ENCODE results near the gene CNOT6. TPM values are rescaled to one million over a fixed set of nuclear protein-coding genes. Genes with fewer than 3 reads are reported as not detected.

CNOT6 gene
- total RNA-seq, 1 experiment from 2014 or later = 59.1 TPM

GRCh38 chr5:180619563-180619915 is 125.4 kb downstream of the CNOT6 start (continued):
- TF ChIP-seq, protein P1, sequence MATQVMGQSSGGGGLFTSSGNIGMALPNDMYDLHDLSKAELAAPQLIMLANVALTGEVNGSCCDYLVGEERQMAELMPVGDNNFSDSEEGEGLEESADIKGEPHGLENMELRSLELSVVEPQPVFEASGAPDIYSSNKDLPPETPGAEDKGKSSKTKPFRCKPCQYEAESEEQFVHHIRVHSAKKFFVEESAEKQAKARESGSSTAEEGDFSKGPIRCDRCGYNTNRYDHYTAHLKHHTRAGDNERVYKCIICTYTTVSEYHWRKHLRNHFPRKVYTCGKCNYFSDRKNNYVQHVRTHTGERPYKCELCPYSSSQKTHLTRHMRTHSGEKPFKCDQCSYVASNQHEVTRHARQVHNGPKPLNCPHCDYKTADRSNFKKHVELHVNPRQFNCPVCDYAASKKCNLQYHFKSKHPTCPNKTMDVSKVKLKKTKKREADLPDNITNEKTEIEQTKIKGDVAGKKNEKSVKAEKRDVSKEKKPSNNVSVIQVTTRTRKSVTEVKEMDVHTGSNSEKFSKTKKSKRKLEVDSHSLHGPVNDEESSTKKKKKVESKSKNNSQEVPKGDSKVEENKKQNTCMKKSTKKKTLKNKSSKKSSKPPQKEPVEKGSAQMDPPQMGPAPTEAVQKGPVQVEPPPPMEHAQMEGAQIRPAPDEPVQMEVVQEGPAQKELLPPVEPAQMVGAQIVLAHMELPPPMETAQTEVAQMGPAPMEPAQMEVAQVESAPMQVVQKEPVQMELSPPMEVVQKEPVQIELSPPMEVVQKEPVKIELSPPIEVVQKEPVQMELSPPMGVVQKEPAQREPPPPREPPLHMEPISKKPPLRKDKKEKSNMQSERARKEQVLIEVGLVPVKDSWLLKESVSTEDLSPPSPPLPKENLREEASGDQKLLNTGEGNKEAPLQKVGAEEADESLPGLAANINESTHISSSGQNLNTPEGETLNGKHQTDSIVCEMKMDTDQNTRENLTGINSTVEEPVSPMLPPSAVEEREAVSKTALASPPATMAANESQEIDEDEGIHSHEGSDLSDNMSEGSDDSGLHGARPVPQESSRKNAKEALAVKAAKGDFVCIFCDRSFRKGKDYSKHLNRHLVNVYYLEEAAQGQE (IDR thresholded peaks at IDR 0.05; ENCODE audit: low read depth) = no peak
- TF ChIP-seq CBX3 (IDR thresholded peaks at IDR 0.05; ENCODE audit: low read depth) = no peak

DNA sequence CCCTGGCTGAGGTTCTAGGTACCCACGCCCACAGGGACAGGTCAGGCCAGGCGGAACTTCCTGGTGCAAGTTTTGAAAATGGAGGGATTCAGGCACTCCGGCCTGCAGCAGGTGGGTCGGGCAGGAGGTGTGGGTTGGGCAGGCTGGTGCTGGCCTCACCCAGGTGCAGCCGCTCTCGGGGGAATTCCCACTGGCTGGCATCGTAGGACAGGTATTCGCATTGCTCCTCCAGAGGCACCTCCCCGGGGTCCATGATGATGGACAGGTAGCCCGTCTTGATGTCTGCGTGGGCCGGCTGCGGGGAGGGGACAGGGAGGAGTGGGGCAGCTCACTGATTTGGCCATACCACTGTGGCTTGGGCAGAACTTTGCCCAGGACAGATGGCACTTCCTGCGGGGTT is 125.8 kb downstream of the CNOT6 start:
- Histone ChIP-seq H4K20me1 (ENCODE audit: insufficient read depth) (no peaks in the 10 kb centered on the region), H3K4me2 (ENCODE audit: low read length) (no peak overlapping the region), H3K27ac (ENCODE audit: low read depth, low read length) (no peak overlapping the region), H3K27me3 (ENCODE audit: insufficient read depth, low read length) (no peaks in the 10 kb centered on the region), H3K9me2 (ENCODE audit: insufficient read depth) (no peaks in the 10 kb centered on the region), H3K9ac (ENCODE audit: low read length) (no peak overlapping the region), H2AFZ (ENCODE audit: low read depth, low read length, poor library complexity, severe bottlenecking) (no peak overlapping the region), H3K4me3 (replicated peaks in 1 of 2; ENCODE audit: low read depth in 1 of 2, low read length in 2 of 2) (no peak overlapping the region), H3K4me1 (ENCODE audit: control insufficient read depth in 1 of 2, insufficient read depth in 2 of 2, low read length in 2 of 2) (no peaks in the 10 kb centered on the region), H3K9me3 (ENCODE audit: control insufficient read depth in 1 of 2, insufficient read depth in 1 of 2, low read depth in 1 of 2, low read length in 2 of 2) (no peaks in the 10 kb centered on the region), H3K36me3 (ENCODE audit: control insufficient read depth in 1 of 2, insufficient read depth in 2 of 2, low read length in 2 of 2) (no peaks in the 10 kb centered on the region), H3K79me2 (ENCODE audit: insufficient read depth, low read length) (no peaks in the 10 kb centered on the region)
- ChIA-PET CTCF (no interaction called here), RAD21 (ENCODE audit: low non-redundant PET in 1 of 2, low total read pairs in 2 of 2, uncharacterized antibody in 2 of 2, unreplicated experiment in 2 of 2) (no interaction called here), POLR2A (no interaction called here)
- intact Hi-C loops (cut with micrococcal nuclease) = no loop called here
- BruUV-seq (replicated peaks) = no TSS peak
- DNase-seq (ENCODE audit: low read depth, low spot score) (no peak), ATAC-seq (no peak)
- TF ChIP-seq ELF1 (IDR thresholded peaks at IDR 0.05; ENCODE audit: borderline replicate concordance, low read depth) (no peak), ZNF274 (IDR thresholded peaks at IDR 0.05; ENCODE audit: low read depth, low read length) (no peak), SRF (IDR thresholded peaks at IDR 0.05; ENCODE audit: low read depth) (no peak), SP1 (IDR thresholded peaks at IDR 0.05; ENCODE audit: low read depth) (no peak), TCF7L2 (IDR thresholded peaks at IDR 0.05; ENCODE audit: borderline replicate concordance, extremely low read depth, insufficient read depth, insufficient read length) (no peak), SIN3A (IDR thresholded peaks at IDR 0.05; ENCODE audit: low read depth) (no peak), EZH2 (IDR thresholded peaks at IDR 0.05) (no peak), RAD21 (IDR thresholded peaks at IDR 0.05; ENCODE audit: low read depth) (no peak), JUND (IDR thresholded peaks at IDR 0.05) (no peak), ZFX (IDR thresholded peaks at IDR 0.05) (no peak)
- TF ChIP-seq, protein P2, sequence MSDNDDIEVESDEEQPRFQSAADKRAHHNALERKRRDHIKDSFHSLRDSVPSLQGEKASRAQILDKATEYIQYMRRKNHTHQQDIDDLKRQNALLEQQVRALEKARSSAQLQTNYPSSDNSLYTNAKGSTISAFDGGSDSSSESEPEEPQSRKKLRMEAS (IDR thresholded peaks at IDR 0.05) = no peak
- TF ChIP-seq, protein P3, sequence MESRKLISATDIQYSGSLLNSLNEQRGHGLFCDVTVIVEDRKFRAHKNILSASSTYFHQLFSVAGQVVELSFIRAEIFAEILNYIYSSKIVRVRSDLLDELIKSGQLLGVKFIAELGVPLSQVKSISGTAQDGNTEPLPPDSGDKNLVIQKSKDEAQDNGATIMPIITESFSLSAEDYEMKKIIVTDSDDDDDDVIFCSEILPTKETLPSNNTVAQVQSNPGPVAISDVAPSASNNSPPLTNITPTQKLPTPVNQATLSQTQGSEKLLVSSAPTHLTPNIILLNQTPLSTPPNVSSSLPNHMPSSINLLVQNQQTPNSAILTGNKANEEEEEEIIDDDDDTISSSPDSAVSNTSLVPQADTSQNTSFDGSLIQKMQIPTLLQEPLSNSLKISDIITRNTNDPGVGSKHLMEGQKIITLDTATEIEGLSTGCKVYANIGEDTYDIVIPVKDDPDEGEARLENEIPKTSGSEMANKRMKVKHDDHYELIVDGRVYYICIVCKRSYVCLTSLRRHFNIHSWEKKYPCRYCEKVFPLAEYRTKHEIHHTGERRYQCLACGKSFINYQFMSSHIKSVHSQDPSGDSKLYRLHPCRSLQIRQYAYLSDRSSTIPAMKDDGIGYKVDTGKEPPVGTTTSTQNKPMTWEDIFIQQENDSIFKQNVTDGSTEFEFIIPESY (IDR thresholded peaks at IDR 0.05; ENCODE audit: extremely low read depth, insufficient replicate concordance, low read length) = no peak

Measured in HCT116 (cell line).